CD4-positive, CD25-positive, alpha-beta regulatory T cell (primary cell): ENCODE measurements around the gene CDC25C. TPM values are rescaled to one million over a fixed set of nuclear protein-coding genes. Genes with fewer than 3 reads are reported as not detected.

Experiments used
- ATAC-seq, 2 donors: fragments of 150-1000 bp; cut with Tn5 transposase; one replicate each; pipeline ENCODE4 v1.10.0; 2021; ENCODE audit warnings: low read depth in 2 of 2, moderate number of reproducible peaks in 2 of 2, moderate library complexity in 1 of 2
- DNase-seq, 3 donors: peaks; one replicate each; pipeline versions ENCODE4 v3.0.0 to v3.0.0-alpha.2; 2012 to 2022; ENCODE audit warnings: mixed read lengths in 1 of 3
- H3K27ac ChIP-seq: one replicate; pipeline ENCODE4 v1.7.0; 2013; ENCODE audit warnings: mild to moderate bottlenecking, low read length; ENCODE audit not compliant: insufficient read depth, poor library complexity, severe bottlenecking
- H3K27me3 ChIP-seq: one replicate; pipeline ENCODE4 v1.7.0; 2013; ENCODE audit warnings: low read length; ENCODE audit not compliant: control insufficient read depth, insufficient read depth
- H3K36me3 ChIP-seq: one replicate; pipeline ENCODE4 v1.7.0; 2013; ENCODE audit warnings: mild to moderate bottlenecking, low read length, moderate library complexity; ENCODE audit not compliant: control insufficient read depth, insufficient read depth
- H3K4me1 ChIP-seq: 2 replicates; pipeline ENCODE4 v1.7.0; 2013; ENCODE audit warnings: mild to moderate bottlenecking, low read length; ENCODE audit not compliant: insufficient read depth, control insufficient read depth, poor library complexity, severe bottlenecking
- H3K4me3 ChIP-seq: one replicate; pipeline ENCODE4 v1.7.0; 2013; ENCODE audit warnings: low read depth, mild to moderate bottlenecking, low read length, moderate library complexity
- H3K9me3 ChIP-seq, 2 experiments: 1 replicate in 1 of 2; 2 replicates in 1 of 2; pipeline ENCODE4 v1.7.0; 2013; ENCODE audit warnings: low read length in 2 of 2, mild to moderate bottlenecking in 1 of 2, moderate library complexity in 1 of 2; ENCODE audit not compliant: control insufficient read depth in 2 of 2
- H3K27ac Mint-ChIP-seq, 3 donors: one replicate each; pipeline ENCODE4 v1.8.0; 2020 to 2022; ENCODE audit warnings: mild to moderate bottlenecking in 3 of 3, mixed read lengths in 3 of 3, moderate library complexity in 2 of 3
- H3K27me3 Mint-ChIP-seq: one replicate; pipeline ENCODE4 v1.8.0; 2022; ENCODE audit warnings: mild to moderate bottlenecking, mixed read lengths
- H3K36me3 Mint-ChIP-seq: one replicate; pipeline ENCODE4 v1.8.0; 2020; ENCODE audit warnings: mixed read lengths
- H3K4me1 Mint-ChIP-seq, 4 donors: one replicate each; pipeline ENCODE4 v1.8.0; 2020 to 2022; ENCODE audit warnings: mixed read lengths in 4 of 4, mild to moderate bottlenecking in 1 of 4
- H3K4me3 Mint-ChIP-seq, 4 donors: one replicate each; pipeline ENCODE4 v1.8.0; 2020 to 2022; ENCODE audit warnings: mild to moderate bottlenecking in 4 of 4, mixed read lengths in 4 of 4, moderate library complexity in 3 of 4
- H3K9me3 Mint-ChIP-seq, 7 donors: one replicate each; pipeline ENCODE4 v1.8.0; 2020 to 2022; ENCODE audit warnings: mixed read lengths in 7 of 7, mild to moderate bottlenecking in 3 of 7, moderate library complexity in 2 of 7
- polyA plus RNA-seq, 4 donors: library from polyadenylated mRNA; unstranded; fragments of 300-500 nt; fragmentation: Illumina TruSeq; gene quantifications; one replicate each; pipeline ENCODE4 v1.2.3, GENCODE V29; 2021
- total RNA-seq: library from RNA; stranded (reverse); gene quantifications from one replicate; pipeline ENCODE4 v1.2.3, GENCODE V29; 2022

Gene CDC25C
- total and polyA plus RNA-seq, 5 donors from 2014 or later, result 0.22 to 0.64 (median 0.32) TPM; not detected in 1

DNA sequence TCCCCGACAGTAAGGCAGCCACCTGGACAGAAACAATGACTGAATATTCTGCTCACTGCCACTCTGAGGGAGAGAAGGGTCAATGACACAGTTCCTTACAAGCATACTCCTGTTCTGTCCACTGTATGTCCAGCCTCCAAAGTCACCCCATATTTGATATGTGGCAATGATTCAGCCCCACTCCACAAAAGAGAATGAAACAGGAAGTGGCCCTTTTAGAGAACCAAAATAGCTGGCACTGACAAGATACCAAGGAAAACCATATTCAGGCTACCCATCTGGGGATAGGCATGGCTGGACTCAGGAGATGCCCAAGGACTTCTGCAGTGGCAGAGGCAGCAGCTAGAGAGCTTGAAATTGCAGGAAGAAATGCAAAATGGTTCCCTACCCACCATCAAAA is 44.4 kb downstream of the CDC25C start:
- no peak for DNase-seq
- Histone ChIP-seq H3K27me3 (no peaks in the 10 kb centered on the region), H3K4me1 (no peaks in the 10 kb centered on the region), H3K9me3 (no peaks in the 10 kb centered on the region), H3K4me3 (no peak overlapping the region), H3K27ac (no peak overlapping the region), H3K36me3 (no peaks in the 10 kb centered on the region)
- H3K4me1 Mint-ChIP-seq, result peaks cover 0 to 6% (median 4%) of the 10 kb centered on the region in 4 donors
- no peak for ATAC-seq
- H3K27ac Mint-ChIP-seq, result peak overlapping the region; percentile 12 to 62 (median 17)
- no peak overlapping the region for H3K4me3 Mint-ChIP-seq
- no peaks in the 10 kb centered on the region for H3K36me3 Mint-ChIP-seq
- H3K27me3 Mint-ChIP-seq, result no peaks in the 10 kb centered on the region
- H3K9me3 Mint-ChIP-seq, result no peaks in the 10 kb centered on the region

DNA sequence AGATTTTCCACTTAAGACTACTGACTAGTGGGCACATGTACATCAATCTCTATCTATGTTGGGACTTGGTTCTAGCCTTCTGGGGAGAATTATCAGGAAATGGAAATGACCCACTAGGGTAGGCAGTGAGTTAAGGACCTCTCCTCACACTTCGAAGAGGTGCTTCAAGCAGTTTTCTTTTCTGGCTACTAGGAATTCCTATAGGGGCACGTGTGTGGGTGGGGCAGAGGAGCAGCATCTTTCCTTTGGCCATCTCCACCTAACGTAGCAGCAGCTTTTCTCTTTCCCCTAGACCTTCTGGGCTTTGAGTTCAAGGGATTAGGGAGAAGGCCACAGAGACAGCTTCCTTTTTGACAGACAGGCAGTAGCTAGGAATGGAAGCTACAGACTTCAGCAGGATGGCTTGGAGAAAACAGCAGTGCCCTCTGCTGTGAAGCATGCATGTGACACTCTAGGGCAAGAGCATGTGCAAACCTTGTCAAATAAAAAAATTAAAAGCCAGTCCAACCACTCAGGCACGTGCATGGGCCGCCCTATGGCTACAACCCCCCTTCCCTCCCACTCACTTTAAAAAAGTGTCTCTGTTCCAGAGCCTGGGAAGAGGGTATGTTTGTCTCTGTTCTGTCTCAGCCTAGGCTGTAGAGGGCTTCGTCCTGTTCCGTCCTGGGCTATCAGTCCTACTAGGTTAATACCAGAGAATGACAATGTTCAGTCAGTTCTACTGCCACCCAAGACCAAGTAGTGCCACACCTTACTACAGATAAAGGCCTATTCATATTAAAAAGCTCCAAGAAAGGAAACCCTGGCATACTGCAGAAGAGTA is 48.5 kb downstream of the CDC25C start:
- DNase-seq (peak in 1 of 3 donors; percentile 36), ATAC-seq (no peak)
- Histone ChIP-seq H3K4me3 (no peak overlapping the region), H3K27ac (no peak overlapping the region), H3K27me3 (no peaks in the 10 kb centered on the region), H3K36me3 (no peaks in the 10 kb centered on the region), H3K9me3 (no peaks in the 10 kb centered on the region), H3K4me1 (no peaks in the 10 kb centered on the region)
- no peak overlapping the region for H3K4me3 Mint-ChIP-seq
- no peaks in the 10 kb centered on the region for H3K36me3 Mint-ChIP-seq
- H3K27ac Mint-ChIP-seq, result no peak overlapping the region
- peaks cover 0 to 6% (median 2%) of the 10 kb centered on the region in 4 donors for H3K4me1 Mint-ChIP-seq
- H3K9me3 Mint-ChIP-seq, result no peaks in the 10 kb centered on the region
- H3K27me3 Mint-ChIP-seq, result no peaks in the 10 kb centered on the region

DNA sequence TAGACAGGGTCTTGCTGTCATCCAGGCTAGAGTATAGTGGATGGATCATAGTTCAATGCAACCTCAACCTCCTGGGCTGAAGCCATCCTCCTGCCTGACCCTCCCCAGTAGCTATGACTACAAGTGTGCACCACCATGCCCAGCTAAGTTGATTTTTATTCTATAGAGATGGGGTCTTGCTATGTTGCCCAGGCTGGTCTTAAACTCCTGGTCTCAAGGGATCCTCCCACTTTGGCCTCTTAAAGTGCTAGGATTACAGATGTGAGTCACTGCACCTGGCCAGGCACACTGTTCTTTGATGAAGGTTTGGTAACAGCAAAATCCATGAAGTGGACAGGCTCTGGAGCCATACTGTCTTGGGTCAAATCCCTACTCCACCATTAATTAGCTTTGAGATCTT is 50.7 kb downstream of the CDC25C start:
- Histone ChIP-seq H3K4me1 (no peaks in the 10 kb centered on the region), H3K27me3 (no peaks in the 10 kb centered on the region), H3K27ac (no peak overlapping the region), H3K9me3 (no peaks in the 10 kb centered on the region), H3K4me3 (no peak overlapping the region), H3K36me3 (no peaks in the 10 kb centered on the region)
- H3K36me3 Mint-ChIP-seq, result no peaks in the 10 kb centered on the region
- H3K27me3 Mint-ChIP-seq, result peaks cover 5% of the 10 kb centered on the region
- no peak for ATAC-seq
- H3K9me3 Mint-ChIP-seq, result no peaks in the 10 kb centered on the region
- H3K4me3 Mint-ChIP-seq, result no peak overlapping the region
- DNase-seq, result no peak
- H3K4me1 Mint-ChIP-seq, result no peaks in the 10 kb centered on the region
- H3K27ac Mint-ChIP-seq, result no peak overlapping the region

DNA sequence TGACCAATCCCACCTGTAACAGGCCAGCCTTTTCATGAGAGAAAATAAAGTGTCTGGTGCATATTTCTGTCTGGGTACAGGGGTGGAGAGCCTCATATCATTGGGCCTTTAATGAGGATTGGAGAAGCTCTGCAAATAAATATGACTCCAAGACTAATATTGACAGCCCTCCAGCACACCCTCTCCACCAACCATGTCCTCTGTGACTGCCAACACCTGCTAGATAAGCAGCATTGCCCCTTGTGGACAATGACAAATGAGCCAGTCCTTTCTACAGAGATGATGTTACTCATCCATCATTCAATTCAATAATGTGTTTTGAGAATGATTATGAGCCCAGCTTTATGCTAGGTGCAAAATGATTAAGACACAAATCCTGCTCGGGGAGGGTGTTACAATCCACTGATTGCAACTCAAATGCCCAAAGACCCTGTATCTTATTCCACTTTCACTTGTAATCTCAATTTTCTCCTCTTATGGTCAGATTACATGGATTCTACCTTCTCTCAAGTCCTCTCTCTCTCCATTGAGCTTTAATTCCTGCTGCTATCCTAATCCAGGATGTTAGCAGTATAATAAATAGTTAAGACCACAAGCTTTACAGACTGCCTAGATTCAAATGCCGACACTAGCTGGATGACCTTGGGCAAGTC is 55.1 kb downstream of the CDC25C start:
- Histone ChIP-seq H3K27me3 (peaks cover 12% of the 10 kb centered on the region), H3K27ac (no peak overlapping the region), H3K4me3 (no peak overlapping the region), H3K36me3 (no peaks in the 10 kb centered on the region), H3K9me3 (no peaks in the 10 kb centered on the region), H3K4me1 (no peaks in the 10 kb centered on the region)
- peaks cover 0 to 3% (median 0%) of the 10 kb centered on the region in 7 donors for H3K9me3 Mint-ChIP-seq
- H3K27me3 Mint-ChIP-seq, result peaks cover 16% of the 10 kb centered on the region
- H3K27ac Mint-ChIP-seq, result no peak overlapping the region
- ATAC-seq, result no peak
- DNase-seq, result no peak
- H3K4me3 Mint-ChIP-seq, result no peak overlapping the region
- H3K36me3 Mint-ChIP-seq, result no peaks in the 10 kb centered on the region
- H3K4me1 Mint-ChIP-seq, result peaks cover 0 to 10% (median 3%) of the 10 kb centered on the region in 4 donors

DNA sequence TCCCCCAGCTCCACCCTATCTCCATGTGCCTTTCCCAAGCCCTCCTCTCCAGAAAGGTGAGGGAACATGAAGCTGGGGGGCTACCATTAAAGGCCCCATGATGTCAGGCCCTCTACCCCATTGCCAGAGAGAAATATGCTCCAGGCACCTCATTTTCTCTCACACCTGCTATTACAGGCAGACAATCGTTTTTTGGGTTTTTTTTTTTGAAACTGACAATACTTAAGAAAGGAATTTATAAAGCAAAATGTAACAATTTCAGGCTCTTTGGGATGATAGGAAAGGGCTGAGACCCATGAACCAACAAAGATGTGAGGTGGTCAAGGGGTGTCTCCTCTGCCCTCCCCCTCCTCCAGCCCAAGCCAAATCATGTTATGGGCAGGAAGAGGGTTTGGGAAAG is 55.7 kb downstream of the CDC25C start:
- H3K27ac Mint-ChIP-seq, result no peak overlapping the region

DNA sequence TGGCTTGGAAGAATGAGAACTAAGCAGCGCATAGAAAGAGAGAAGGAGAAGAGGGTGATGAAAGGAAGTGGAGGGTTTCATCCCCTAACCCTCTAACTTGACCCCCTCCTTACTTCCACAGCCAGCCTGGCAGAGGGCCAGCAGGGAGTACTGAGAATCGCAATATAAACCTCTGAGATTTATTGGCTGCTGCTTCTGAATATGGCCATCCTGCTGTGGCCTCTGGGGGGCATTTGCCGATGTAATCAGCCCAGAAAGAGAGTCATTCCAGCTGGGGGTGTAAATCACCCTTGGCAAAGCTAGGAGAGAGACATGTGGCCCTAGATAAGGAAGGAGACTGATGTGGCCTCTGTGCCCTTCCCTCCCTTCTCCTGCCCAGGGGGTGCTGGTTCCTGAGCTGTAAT is 56.2 kb downstream of the CDC25C start:
- Histone ChIP-seq H3K36me3 (no peaks in the 10 kb centered on the region), H3K9me3 (no peaks in the 10 kb centered on the region), H3K4me3 (no peak overlapping the region), H3K4me1 (no peaks in the 10 kb centered on the region), H3K27me3 (peaks cover 12% of the 10 kb centered on the region), H3K27ac (no peak overlapping the region)
- Mint-ChIP-seq H3K4me3 (no peak overlapping the region), H3K27me3 (peaks cover 16% of the 10 kb centered on the region), H3K27ac (no peak overlapping the region), H3K9me3 (peaks cover 0 to 3% (median 0%) of the 10 kb centered on the region in 7 donors), H3K36me3 (no peaks in the 10 kb centered on the region), H3K4me1 (peaks cover 0 to 10% (median 3%) of the 10 kb centered on the region in 4 donors)
- no peak for ATAC-seq
- no peak for DNase-seq

More for the DNA sequence above, 55.7 kb downstream of the CDC25C start:
- H3K27ac ChIP-seq, result no peak overlapping the region
- DNase-seq (no peak), ATAC-seq (no peak)
- H3K4me1 ChIP-seq, result no peaks in the 10 kb centered on the region
- Mint-ChIP-seq H3K4me1 (peaks cover 0 to 10% (median 3%) of the 10 kb centered on the region in 4 donors), H3K27me3 (peaks cover 16% of the 10 kb centered on the region), H3K36me3 (no peaks in the 10 kb centered on the region), H3K4me3 (no peak overlapping the region), H3K9me3 (peaks cover 0 to 3% (median 0%) of the 10 kb centered on the region in 7 donors)
- H3K9me3 ChIP-seq, result no peaks in the 10 kb centered on the region
- no peaks in the 10 kb centered on the region for H3K36me3 ChIP-seq
- peaks cover 12% of the 10 kb centered on the region for H3K27me3 ChIP-seq
- no peak overlapping the region for H3K4me3 ChIP-seq

DNA sequence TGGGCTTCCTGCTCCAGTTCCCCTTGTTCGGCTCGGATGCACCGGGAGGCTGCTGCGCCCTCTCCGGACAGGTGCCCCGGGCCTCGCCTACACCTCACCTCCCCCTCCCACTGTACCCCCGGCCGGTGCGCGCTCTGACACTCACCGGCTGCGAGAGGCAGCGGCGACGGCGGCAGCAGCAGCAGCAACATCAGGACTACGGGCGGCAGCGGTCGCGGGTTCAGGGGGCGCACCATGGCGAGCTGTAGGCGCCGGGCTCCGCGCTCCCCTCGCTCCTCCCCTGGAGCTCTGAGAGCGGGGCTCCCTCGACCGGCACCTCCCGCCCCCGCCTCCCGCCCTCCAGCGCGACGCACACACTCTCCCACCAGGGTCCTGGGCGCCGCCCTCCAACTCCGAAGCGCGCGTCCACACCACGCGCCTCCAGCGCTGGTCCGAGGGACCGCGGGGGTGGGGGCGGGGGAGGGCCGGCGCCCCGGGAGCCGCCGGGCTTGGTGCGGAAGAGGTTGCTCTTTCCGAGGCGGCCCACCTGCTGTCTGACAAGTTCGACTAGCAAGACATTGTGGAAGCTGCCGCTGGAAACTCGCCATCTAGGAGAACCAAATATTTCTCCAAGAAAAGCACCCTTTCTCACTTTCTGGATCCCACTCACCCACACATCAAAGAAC is 57.3 kb downstream of the CDC25C start, which contains the start of gene GFRA3:
Gene GFRA3 (minus strand): TSS at position 433 of the 665 bp plus-strand sequence. CDS start 197 bp downstream, at position 236.
- Mint-ChIP-seq H3K4me3 (peak within 1 kb of the TSS in 3 of 4 donors; percentile 4 to 64 (median 42)), H3K9me3 (peaks cover 0 to 3% (median 0%) of the 10 kb centered on the region in 7 donors), H3K27ac (peak within 1 kb of the TSS in 1 of 3 donors; percentile 79), H3K36me3 (no peaks in the 10 kb centered on the region), H3K4me1 (peaks cover 0 to 10% (median 3%) of the 10 kb centered on the region in 4 donors), H3K27me3 (peaks cover 16% of the 10 kb centered on the region)
- H3K9me3 ChIP-seq, result no peaks in the 10 kb centered on the region
- H3K4me1 ChIP-seq, result no peaks in the 10 kb centered on the region
- peaks cover 12% of the 10 kb centered on the region for H3K27me3 ChIP-seq
- H3K27ac ChIP-seq, result no peak within 1 kb of the TSS
- ATAC-seq, result no peak
- no peaks in the 10 kb centered on the region for H3K36me3 ChIP-seq
- peak in 1 of 3 donors; percentile 25 for DNase-seq
- no peak within 1 kb of the TSS for H3K4me3 ChIP-seq
